ENCODE data around the gene CACNG3.

CACNG3 gene

GRCh38 chr16:24358117-24358516 lies 102.0 kb downstream of the CACNG3 start:
- H3K4me1 ChIP-seq (ENCODE audit: control insufficient read depth, insufficient read depth, low read depth, low read length) = no peaks in the 10 kb centered on the region
- no peak overlapping the region for H3K23ac ChIP-seq (ENCODE audit: low read length in 2 of 2)
- no peak overlapping the region for H3K18ac ChIP-seq (ENCODE audit: low read depth in 1 of 2, low read length in 2 of 2)
- H2BK5ac ChIP-seq (ENCODE audit: low read depth, low read length, poor library complexity, severe bottlenecking) = no peak overlapping the region
- H3K4me2 ChIP-seq (ENCODE audit: low read length, poor library complexity, severe bottlenecking) = no peak overlapping the region
- H4K8ac ChIP-seq (ENCODE audit: low read length) = no peak overlapping the region
- H3K27me3 ChIP-seq (ENCODE audit: control insufficient read depth in 1 of 2, insufficient read depth in 1 of 2, low read length in 2 of 2) = no peaks in the 10 kb centered on the region
- no peak overlapping the region for H4K91ac ChIP-seq (ENCODE audit: low read length)
- no peaks in the 10 kb centered on the region for H3K79me1 ChIP-seq (replicated peaks; ENCODE audit: low read length, poor library complexity, severe bottlenecking)
- no peak overlapping the region for H3K4ac ChIP-seq (ENCODE audit: low read depth in 1 of 2, low read length in 2 of 2)
- WGBS = 76% methylated on average over 4 of the region's 5 CpGs
- no peaks in the 10 kb centered on the region for H3K9me3 ChIP-seq (ENCODE audit: control insufficient read depth, low read length)
- no peak overlapping the region for H2AK5ac ChIP-seq (ENCODE audit: low read length, severe bottlenecking)
- H2BK15ac ChIP-seq (ENCODE audit: low read depth, poor library complexity, severe bottlenecking) = no peak overlapping the region
- H3K36me3 ChIP-seq (ENCODE audit: control insufficient read depth in 1 of 2, insufficient read depth in 2 of 2, low read depth in 1 of 2, low read length in 2 of 2) = no peaks in the 10 kb centered on the region
- no peak overlapping the region for H2AFZ ChIP-seq (ENCODE audit: low read depth, low read length)
- no peak overlapping the region for H3K9ac ChIP-seq (ENCODE audit: low read length)
- H2BK12ac ChIP-seq (ENCODE audit: low read length in 2 of 2) = no peak overlapping the region
- no peak overlapping the region for H3K27ac ChIP-seq (ENCODE audit: low read length, poor library complexity, severe bottlenecking)
- no peak overlapping the region for H2BK120ac ChIP-seq (ENCODE audit: low read depth, low read length)
- no peak overlapping the region for H3K14ac ChIP-seq (ENCODE audit: low read length in 2 of 2)
- no peak overlapping the region for H3K4me3 ChIP-seq (ENCODE audit: insufficient read depth in 1 of 2, low read depth in 1 of 2, low read length in 2 of 2)
- DNase-seq = no peak

GRCh38 chr16:24359490-24359889 lies 103.4 kb downstream of the CACNG3 start:
- Histone ChIP-seq H3K4me2 (ENCODE audit: low read length, poor library complexity, severe bottlenecking) (no peak overlapping the region), H3K79me1 (replicated peaks; ENCODE audit: low read length, poor library complexity, severe bottlenecking) (no peaks in the 10 kb centered on the region), H3K14ac (ENCODE audit: low read length in 2 of 2) (no peak overlapping the region), H3K4me1 (ENCODE audit: control insufficient read depth, insufficient read depth, low read depth, low read length) (no peaks in the 10 kb centered on the region), H3K4me3 (ENCODE audit: insufficient read depth in 1 of 2, low read depth in 1 of 2, low read length in 2 of 2) (no peak overlapping the region), H3K4ac (ENCODE audit: low read depth in 1 of 2, low read length in 2 of 2) (no peak overlapping the region), H2BK12ac (ENCODE audit: low read length in 2 of 2) (no peak overlapping the region), H3K36me3 (ENCODE audit: control insufficient read depth in 1 of 2, insufficient read depth in 2 of 2, low read depth in 1 of 2, low read length in 2 of 2) (no peaks in the 10 kb centered on the region), H2BK120ac (ENCODE audit: low read depth, low read length) (no peak overlapping the region), H4K8ac (ENCODE audit: low read length) (no peak overlapping the region), H2AFZ (ENCODE audit: low read depth, low read length) (no peak overlapping the region), H3K27me3 (ENCODE audit: control insufficient read depth in 1 of 2, insufficient read depth in 1 of 2, low read length in 2 of 2) (no peaks in the 10 kb centered on the region), H2AK5ac (ENCODE audit: low read length, severe bottlenecking) (no peak overlapping the region), H3K18ac (ENCODE audit: low read depth in 1 of 2, low read length in 2 of 2) (no peak overlapping the region), H2BK5ac (ENCODE audit: low read depth, low read length, poor library complexity, severe bottlenecking) (no peak overlapping the region), H3K9ac (ENCODE audit: low read length) (no peak overlapping the region), H3K9me3 (ENCODE audit: control insufficient read depth, low read length) (no peaks in the 10 kb centered on the region), H3K27ac (ENCODE audit: low read length, poor library complexity, severe bottlenecking) (no peak overlapping the region), H3K23ac (ENCODE audit: low read length in 2 of 2) (no peak overlapping the region), H4K91ac (ENCODE audit: low read length) (no peak overlapping the region), H2BK15ac (ENCODE audit: low read depth, poor library complexity, severe bottlenecking) (no peak overlapping the region)
- DNase-seq = no peak

- Histone ChIP-seq H3K27ac (ENCODE audit: low read length, poor library complexity, severe bottlenecking) (no peak overlapping the region), H3K4me2 (ENCODE audit: low read length, poor library complexity, severe bottlenecking) (no peak overlapping the region), H3K4me1 (ENCODE audit: control insufficient read depth, insufficient read depth, low read depth, low read length) (no peaks in the 10 kb centered on the region), H4K8ac (ENCODE audit: low read length) (no peak overlapping the region), H3K9ac (ENCODE audit: low read length) (no peak overlapping the region), H3K27me3 (ENCODE audit: control insufficient read depth in 1 of 2, insufficient read depth in 1 of 2, low read length in 2 of 2) (no peaks in the 10 kb centered on the region), H3K18ac (ENCODE audit: low read depth in 1 of 2, low read length in 2 of 2) (no peak overlapping the region), H3K4ac (ENCODE audit: low read depth in 1 of 2, low read length in 2 of 2) (no peak overlapping the region), H3K79me1 (replicated peaks; ENCODE audit: low read length, poor library complexity, severe bottlenecking) (no peaks in the 10 kb centered on the region), H2BK5ac (ENCODE audit: low read depth, low read length, poor library complexity, severe bottlenecking) (no peak overlapping the region), H2AK5ac (ENCODE audit: low read length, severe bottlenecking) (no peak overlapping the region), H2BK15ac (ENCODE audit: low read depth, poor library complexity, severe bottlenecking) (no peak overlapping the region), H3K36me3 (ENCODE audit: control insufficient read depth in 1 of 2, insufficient read depth in 2 of 2, low read depth in 1 of 2, low read length in 2 of 2) (no peaks in the 10 kb centered on the region), H3K9me3 (ENCODE audit: control insufficient read depth, low read length) (no peaks in the 10 kb centered on the region), H3K14ac (ENCODE audit: low read length in 2 of 2) (no peak overlapping the region), H2BK12ac (ENCODE audit: low read length in 2 of 2) (no peak overlapping the region), H2BK120ac (ENCODE audit: low read depth, low read length) (no peak overlapping the region), H3K23ac (ENCODE audit: low read length in 2 of 2) (no peak overlapping the region), H2AFZ (ENCODE audit: low read depth, low read length) (no peak overlapping the region), H3K4me3 (ENCODE audit: insufficient read depth in 1 of 2, low read depth in 1 of 2, low read length in 2 of 2) (no peak overlapping the region), H4K91ac (ENCODE audit: low read length) (no peak overlapping the region)
- DNase-seq = no peak
- 80% methylated on average over 4 of the region's 4 CpGs for WGBS
Measured at GRCh38 chr16:24360936-24361335, 104.8 kb downstream of the CACNG3 start.

- Histone ChIP-seq H3K9ac (ENCODE audit: low read length) (no peak overlapping the region), H4K8ac (ENCODE audit: low read length) (no peak overlapping the region), H3K9me3 (ENCODE audit: control insufficient read depth, low read length) (no peaks in the 10 kb centered on the region), H3K4me1 (ENCODE audit: control insufficient read depth, insufficient read depth, low read depth, low read length) (no peaks in the 10 kb centered on the region), H4K91ac (ENCODE audit: low read length) (no peak overlapping the region), H2BK120ac (ENCODE audit: low read depth, low read length) (no peak overlapping the region), H2AK5ac (ENCODE audit: low read length, severe bottlenecking) (no peak overlapping the region), H3K4me3 (ENCODE audit: insufficient read depth in 1 of 2, low read depth in 1 of 2, low read length in 2 of 2) (no peak overlapping the region), H3K36me3 (ENCODE audit: control insufficient read depth in 1 of 2, insufficient read depth in 2 of 2, low read depth in 1 of 2, low read length in 2 of 2) (no peaks in the 10 kb centered on the region), H2BK5ac (ENCODE audit: low read depth, low read length, poor library complexity, severe bottlenecking) (no peak overlapping the region), H3K23ac (ENCODE audit: low read length in 2 of 2) (no peak overlapping the region), H3K4ac (ENCODE audit: low read depth in 1 of 2, low read length in 2 of 2) (no peak overlapping the region), H3K14ac (ENCODE audit: low read length in 2 of 2) (no peak overlapping the region), H3K27ac (ENCODE audit: low read length, poor library complexity, severe bottlenecking) (no peak overlapping the region), H3K27me3 (ENCODE audit: control insufficient read depth in 1 of 2, insufficient read depth in 1 of 2, low read length in 2 of 2) (no peaks in the 10 kb centered on the region), H3K18ac (ENCODE audit: low read depth in 1 of 2, low read length in 2 of 2) (no peak overlapping the region), H3K4me2 (ENCODE audit: low read length, poor library complexity, severe bottlenecking) (no peak overlapping the region), H3K79me1 (replicated peaks; ENCODE audit: low read length, poor library complexity, severe bottlenecking) (no peaks in the 10 kb centered on the region), H2BK15ac (ENCODE audit: low read depth, poor library complexity, severe bottlenecking) (no peak overlapping the region), H2BK12ac (ENCODE audit: low read length in 2 of 2) (no peak overlapping the region), H2AFZ (ENCODE audit: low read depth, low read length) (no peak overlapping the region)
- DNase-seq = no peak
- WGBS = 92% methylated on average over 6 of the region's 7 CpGs
Measured at GRCh38 chr16:24364596-24364995, 108.5 kb downstream of the CACNG3 start.
